Activated T-cell treated with anti-CD3 and anti-CD28 coated beads, Interleukin-2, amount 50 U/mL, for 72 hours (primary cell): Measurements from ENCODE around the gene ARMC9. TPM values are rescaled to one million over a fixed set of nuclear protein-coding genes. Genes with fewer than 3 reads are reported as not detected.

Experiments used
- ATAC-seq, 2 donors: fragments of 150-1000 bp; cut with Tn5 transposase; replicated peaks in 1 of 2; 2 replicates each; pipeline ENCODE4 v1.10.0; 2021; ENCODE audit warnings: moderate library complexity in 2 of 2, mild to moderate bottlenecking in 1 of 2
- DNase-seq, 2 donors: peaks; one replicate each; pipeline ENCODE4 v3.0.0; 2021 to 2022; ENCODE audit warnings: mixed read lengths in 1 of 2
- H3K27ac Mint-ChIP-seq: one replicate; pipeline ENCODE4 v1.8.0; 2022; ENCODE audit warnings: mild to moderate bottlenecking, moderate library complexity, mixed read lengths
- H3K27me3 Mint-ChIP-seq: one replicate; pipeline ENCODE4 v1.8.0; 2022; ENCODE audit warnings: low read depth, mixed read lengths
- H3K36me3 Mint-ChIP-seq, 2 donors: one replicate each; pipeline ENCODE4 v1.8.0; 2022; ENCODE audit warnings: mixed read lengths in 2 of 2, mild to moderate bottlenecking in 1 of 2; ENCODE audit not compliant: insufficient read depth in 2 of 2
- H3K4me1 Mint-ChIP-seq: one replicate; pipeline ENCODE4 v1.8.0; 2022; ENCODE audit warnings: low read depth, mixed read lengths
- H3K4me3 Mint-ChIP-seq, 2 donors: one replicate each; pipeline ENCODE4 v1.8.0; 2022; ENCODE audit warnings: mild to moderate bottlenecking in 2 of 2, mixed read lengths in 2 of 2, moderate library complexity in 2 of 2
- H3K9me3 Mint-ChIP-seq, 2 donors: one replicate each; pipeline ENCODE4 v1.8.0; 2022; ENCODE audit warnings: mixed read lengths in 2 of 2
- total RNA-seq, 2 donors: library from RNA; stranded (reverse); gene quantifications; one replicate each; pipeline ENCODE4 v1.2.3, GENCODE V29; 2022

Gene ARMC9
- total RNA-seq, 2 donors from 2014 or later, result 1.4 to 2.1 TPM

DNA sequence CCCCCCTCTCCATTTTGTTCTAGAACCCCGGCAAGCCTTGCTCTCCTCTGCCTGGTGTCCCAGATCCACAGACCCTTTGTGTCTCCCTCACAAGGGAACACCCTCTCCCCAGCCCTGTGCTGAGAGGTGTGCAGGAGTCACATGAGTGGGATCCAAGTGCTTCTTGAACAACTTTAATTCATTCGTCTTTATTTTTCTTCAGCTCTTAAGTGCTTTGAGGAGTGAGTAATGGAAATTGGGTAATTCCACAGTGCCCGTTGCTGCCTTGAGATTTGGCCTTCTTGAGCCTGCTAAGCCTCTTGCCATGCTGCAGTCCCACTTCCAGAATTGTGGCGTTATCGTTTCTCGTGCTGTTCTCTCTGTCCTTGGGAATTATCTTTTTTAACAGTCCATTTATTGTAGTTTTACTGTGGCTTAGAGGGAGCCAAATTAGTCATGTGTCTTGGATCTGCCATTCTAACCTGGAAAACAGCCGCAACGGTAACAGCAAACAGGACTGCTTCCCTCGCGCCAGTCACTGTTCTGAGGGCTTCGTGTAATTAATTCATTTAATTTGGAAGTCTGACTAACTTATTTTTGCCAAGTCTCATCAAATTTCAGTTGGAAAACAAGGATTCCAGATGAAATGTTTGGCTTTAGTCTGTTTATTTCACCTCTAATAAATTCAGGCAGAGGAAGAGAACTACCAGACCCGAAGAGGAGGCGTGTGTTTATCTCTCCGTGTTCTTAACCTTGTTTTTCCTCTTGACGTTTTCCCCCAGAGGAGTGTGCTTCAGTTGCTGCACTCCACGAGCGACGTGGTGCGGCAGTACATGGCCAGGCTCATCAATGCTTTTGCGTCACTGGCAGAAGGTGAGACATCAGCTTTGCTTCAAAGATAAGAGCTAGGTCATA lies 72.0 kb downstream of the ARMC9 start:
- H3K36me3 Mint-ChIP-seq, result no peaks in the 10 kb centered on the region
- H3K27ac Mint-ChIP-seq, result no peak overlapping the region
- no peak overlapping the region for H3K4me3 Mint-ChIP-seq
- no peaks in the 10 kb centered on the region for H3K9me3 Mint-ChIP-seq
- H3K4me1 Mint-ChIP-seq, result no peaks in the 10 kb centered on the region
- no peak for ATAC-seq
- no peak for DNase-seq
- H3K27me3 Mint-ChIP-seq, result no peaks in the 10 kb centered on the region

DNA sequence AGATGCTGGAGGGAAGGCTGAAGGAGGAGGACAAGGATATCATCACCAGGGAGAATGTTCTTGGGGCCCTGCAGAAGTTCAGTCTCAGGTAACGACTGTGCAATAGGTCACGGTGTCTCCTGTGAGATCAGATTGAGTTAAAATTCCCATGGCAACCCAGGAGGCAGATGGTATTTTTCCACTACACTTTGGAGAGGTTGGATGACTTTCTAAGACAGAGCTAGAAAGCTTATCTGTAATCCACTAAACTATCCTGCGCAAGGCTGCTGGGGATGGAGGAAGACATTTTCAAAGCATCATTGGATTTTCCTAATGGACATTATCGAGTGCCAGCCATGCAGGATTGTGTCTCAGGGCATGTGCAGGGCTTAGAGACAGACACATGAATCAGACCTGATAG lies 74.6 kb downstream of the ARMC9 start:
- H3K4me3 Mint-ChIP-seq, result no peak overlapping the region
- ATAC-seq, result no peak
- H3K27me3 Mint-ChIP-seq, result no peaks in the 10 kb centered on the region

DNA sequence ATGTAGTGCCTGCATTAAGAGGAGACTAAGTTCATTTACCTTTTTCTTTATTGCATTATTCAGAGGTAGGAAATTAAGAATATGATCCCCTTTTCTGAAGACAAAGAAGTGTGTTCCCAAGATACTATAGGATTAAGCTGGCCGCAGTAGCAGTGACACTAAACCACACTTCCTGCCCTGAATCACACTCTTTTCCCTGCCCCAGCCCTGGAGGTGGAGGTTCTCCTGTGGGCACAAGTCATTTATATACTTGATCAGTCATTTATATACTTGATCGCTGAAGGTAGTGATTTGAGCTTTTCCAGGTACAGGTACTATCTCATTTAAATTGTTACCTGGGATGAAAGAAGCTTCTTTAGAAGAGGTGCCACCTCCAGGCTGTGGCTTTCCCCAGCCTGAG lies 78.6 kb downstream of the ARMC9 start:
- peaks cover 22% of the 10 kb centered on the region for H3K4me1 Mint-ChIP-seq
- DNase-seq (peak; percentile 8 to 26), ATAC-seq (peak; percentile 69 to 76)
- no peaks in the 10 kb centered on the region for H3K9me3 Mint-ChIP-seq
- H3K4me3 Mint-ChIP-seq, result no peak overlapping the region
- no peak overlapping the region for H3K27ac Mint-ChIP-seq
- peaks cover 15% of the 10 kb centered on the region for H3K27me3 Mint-ChIP-seq
- no peaks in the 10 kb centered on the region for H3K36me3 Mint-ChIP-seq

More for the DNA sequence above, 74.6 kb downstream of the ARMC9 start:
- H3K4me1 Mint-ChIP-seq, result peaks cover 12% of the 10 kb centered on the region
- DNase-seq, result no peak
- H3K36me3 Mint-ChIP-seq, result no peaks in the 10 kb centered on the region
- H3K27ac Mint-ChIP-seq, result no peak overlapping the region
- no peaks in the 10 kb centered on the region for H3K9me3 Mint-ChIP-seq

DNA sequence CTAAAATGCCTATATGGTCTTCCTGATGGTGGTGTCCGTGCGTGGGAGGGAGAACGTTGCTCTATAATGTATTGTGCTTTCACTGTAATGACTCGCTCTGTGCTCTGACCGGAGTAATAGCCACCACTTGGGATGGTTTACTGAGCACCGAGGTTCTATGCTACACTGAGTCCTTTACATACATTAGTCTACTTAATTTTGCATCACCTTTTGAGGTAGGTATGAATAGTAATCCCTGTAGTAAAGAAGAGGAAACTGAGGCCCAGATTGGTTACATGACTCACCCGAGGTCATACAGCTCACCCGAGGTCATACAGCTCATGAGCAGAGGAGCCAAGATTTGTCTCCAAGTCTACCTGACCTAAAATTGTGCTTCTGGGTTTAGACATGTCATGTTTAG lies 79.5 kb downstream of the ARMC9 start:
- Mint-ChIP-seq H3K27me3 (peaks cover 15% of the 10 kb centered on the region), H3K4me3 (peak overlapping the region in 1 of 2 donors; percentile 10), H3K4me1 (peaks cover 22% of the 10 kb centered on the region), H3K36me3 (no peaks in the 10 kb centered on the region), H3K9me3 (no peaks in the 10 kb centered on the region), H3K27ac (no peak overlapping the region)
- DNase-seq (peak in 1 of 2 donors; percentile 16), ATAC-seq (peak; percentile 74 to 84)

DNA sequence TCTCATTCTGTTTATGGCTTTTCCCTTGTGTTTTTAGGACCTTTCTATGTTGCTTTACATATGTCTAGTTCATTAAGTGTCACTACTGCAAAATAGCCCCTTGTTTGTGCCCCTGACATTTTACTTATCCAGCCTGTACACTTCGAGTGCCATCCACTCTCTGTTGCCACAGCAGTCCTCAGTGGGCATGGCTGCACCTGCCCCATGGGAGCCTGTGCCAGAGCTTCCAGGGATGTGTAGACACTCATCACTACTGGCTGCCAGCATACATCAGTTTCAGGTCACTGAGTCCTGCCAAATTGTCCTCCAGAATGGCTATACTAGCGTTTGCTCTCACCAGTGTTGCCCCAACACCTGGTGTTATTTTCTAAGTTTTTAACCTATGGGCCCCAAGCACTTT lies 80.4 kb downstream of the ARMC9 start:
- Mint-ChIP-seq H3K36me3 (no peaks in the 10 kb centered on the region), H3K4me1 (peaks cover 22% of the 10 kb centered on the region), H3K4me3 (no peak overlapping the region), H3K27ac (no peak overlapping the region), H3K9me3 (no peaks in the 10 kb centered on the region), H3K27me3 (peaks cover 15% of the 10 kb centered on the region)
- no peak for ATAC-seq
- DNase-seq, result no peak

DNA sequence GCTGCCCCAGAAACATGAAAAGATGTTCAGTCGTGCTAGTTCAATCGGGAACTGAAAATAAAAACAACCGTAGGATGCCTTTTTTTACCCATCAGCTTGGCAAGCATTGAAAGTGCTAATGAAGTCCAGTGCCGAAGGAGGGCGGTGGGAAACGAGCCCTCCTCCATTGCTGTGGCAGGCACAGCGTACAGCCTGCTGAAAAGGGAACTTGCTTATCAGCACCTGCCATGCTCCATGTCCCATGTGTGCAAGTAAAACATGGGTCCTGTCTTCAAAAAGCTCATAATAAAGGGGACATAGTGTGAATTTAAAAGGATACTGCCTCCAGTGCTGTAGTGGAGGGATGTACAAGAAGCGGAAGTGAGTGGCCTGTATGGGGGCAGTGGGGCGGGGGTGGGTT lies 82.4 kb downstream of the ARMC9 start:
- Mint-ChIP-seq H3K4me1 (peaks cover 22% of the 10 kb centered on the region), H3K27ac (no peak overlapping the region), H3K4me3 (no peak overlapping the region), H3K27me3 (peaks cover 15% of the 10 kb centered on the region), H3K36me3 (no peaks in the 10 kb centered on the region), H3K9me3 (no peaks in the 10 kb centered on the region)
- no peak for ATAC-seq
- DNase-seq, result no peak

DNA sequence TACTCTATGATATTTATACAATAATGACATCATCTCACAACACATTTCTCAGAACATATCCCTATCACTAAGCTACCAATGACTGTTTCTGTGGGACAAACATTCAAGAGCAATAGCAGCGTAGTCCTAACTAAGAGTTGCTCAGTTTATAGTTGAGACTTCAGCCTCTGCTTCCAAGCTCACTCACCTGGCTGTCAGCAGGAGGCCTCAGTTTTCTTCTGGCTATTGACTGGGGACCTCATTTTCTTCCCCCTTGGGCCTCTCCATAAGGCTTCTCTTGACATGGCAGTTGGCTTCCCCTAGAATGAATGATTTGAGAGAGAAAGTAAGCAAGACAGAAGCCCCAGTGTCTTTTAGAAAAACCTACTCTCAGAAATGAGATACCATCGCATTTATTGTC lies 85.9 kb downstream of the ARMC9 start:
- Mint-ChIP-seq H3K9me3 (no peaks in the 10 kb centered on the region), H3K27ac (no peak overlapping the region), H3K4me1 (no peaks in the 10 kb centered on the region), H3K4me3 (no peak overlapping the region), H3K27me3 (peaks cover 15% of the 10 kb centered on the region), H3K36me3 (no peaks in the 10 kb centered on the region)
- ATAC-seq (no peak), DNase-seq (no peak)

DNA sequence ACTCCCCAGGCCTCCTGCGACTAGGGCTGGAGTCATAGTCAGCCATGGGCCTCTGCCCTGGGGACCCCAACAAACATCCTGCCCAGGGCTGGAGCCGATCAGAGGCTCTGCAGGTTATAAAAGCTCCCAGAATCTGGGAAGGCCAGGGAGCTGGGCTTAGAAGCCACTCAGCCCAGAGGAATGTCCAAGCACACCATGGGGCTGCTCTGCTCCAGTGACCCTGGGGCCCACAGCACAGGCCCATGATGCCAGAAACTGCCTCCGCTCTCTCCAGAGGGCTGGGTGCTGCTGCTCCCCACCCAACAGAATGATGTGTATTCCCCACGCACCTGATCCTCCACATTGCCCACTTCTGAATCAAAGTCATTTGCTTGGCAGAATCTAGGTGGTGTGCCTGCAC lies 88.5 kb downstream of the ARMC9 start:
- Mint-ChIP-seq H3K27ac (no peak overlapping the region), H3K4me3 (no peak overlapping the region), H3K9me3 (no peaks in the 10 kb centered on the region), H3K4me1 (no peaks in the 10 kb centered on the region), H3K36me3 (no peaks in the 10 kb centered on the region), H3K27me3 (no peaks in the 10 kb centered on the region)
- ATAC-seq (no peak), DNase-seq (no peak)

DNA sequence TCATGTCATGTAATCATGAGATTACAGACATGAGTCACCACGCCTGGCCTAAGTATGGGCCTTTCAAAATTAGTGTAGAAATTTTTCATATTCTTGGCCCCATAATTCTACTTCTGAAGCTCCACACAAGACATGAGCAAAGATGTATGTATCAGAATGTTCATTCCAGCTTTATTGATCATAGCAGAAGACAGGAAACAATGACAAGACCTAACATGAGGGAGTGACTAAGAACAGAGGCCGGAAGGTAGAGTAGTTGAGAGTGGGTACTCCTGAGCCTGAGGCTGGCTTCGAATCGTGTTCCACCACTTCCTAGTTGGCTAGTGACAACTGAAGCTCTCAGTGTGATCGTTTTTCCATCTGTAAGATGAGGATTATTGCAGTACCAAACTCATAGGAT lies 89.3 kb downstream of the ARMC9 start:
- H3K9me3 Mint-ChIP-seq, result no peaks in the 10 kb centered on the region
- H3K36me3 Mint-ChIP-seq, result no peaks in the 10 kb centered on the region
- H3K27me3 Mint-ChIP-seq, result no peaks in the 10 kb centered on the region
- ATAC-seq (no peak), DNase-seq (no peak)
- H3K27ac Mint-ChIP-seq, result no peak overlapping the region
- no peak overlapping the region for H3K4me3 Mint-ChIP-seq
- H3K4me1 Mint-ChIP-seq, result no peaks in the 10 kb centered on the region

DNA sequence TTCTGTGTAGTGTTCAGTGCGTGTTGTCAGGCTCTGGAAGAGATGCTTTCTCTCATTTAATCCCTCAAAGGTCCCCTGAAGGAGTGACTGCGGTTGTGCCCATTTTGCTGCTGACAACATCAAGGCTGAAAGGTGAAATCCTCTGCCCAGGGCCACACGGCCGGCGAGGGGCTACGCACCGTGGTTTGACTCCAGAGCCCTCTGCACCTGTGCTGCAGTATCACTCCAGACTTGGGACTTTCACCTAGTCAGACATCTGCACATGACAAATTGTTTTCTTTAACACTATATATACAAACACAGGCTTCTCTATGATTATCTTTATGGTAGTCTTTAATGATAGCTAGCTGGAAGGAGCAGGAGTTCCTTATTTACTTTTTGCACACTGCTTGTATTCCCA lies 90.2 kb downstream of the ARMC9 start:
- no peak for ATAC-seq
- H3K4me1 Mint-ChIP-seq, result no peaks in the 10 kb centered on the region
- no peaks in the 10 kb centered on the region for H3K9me3 Mint-ChIP-seq
- H3K36me3 Mint-ChIP-seq, result no peaks in the 10 kb centered on the region
- H3K4me3 Mint-ChIP-seq, result no peak overlapping the region
- no peak overlapping the region for H3K27ac Mint-ChIP-seq
- no peaks in the 10 kb centered on the region for H3K27me3 Mint-ChIP-seq
- no peak for DNase-seq

DNA sequence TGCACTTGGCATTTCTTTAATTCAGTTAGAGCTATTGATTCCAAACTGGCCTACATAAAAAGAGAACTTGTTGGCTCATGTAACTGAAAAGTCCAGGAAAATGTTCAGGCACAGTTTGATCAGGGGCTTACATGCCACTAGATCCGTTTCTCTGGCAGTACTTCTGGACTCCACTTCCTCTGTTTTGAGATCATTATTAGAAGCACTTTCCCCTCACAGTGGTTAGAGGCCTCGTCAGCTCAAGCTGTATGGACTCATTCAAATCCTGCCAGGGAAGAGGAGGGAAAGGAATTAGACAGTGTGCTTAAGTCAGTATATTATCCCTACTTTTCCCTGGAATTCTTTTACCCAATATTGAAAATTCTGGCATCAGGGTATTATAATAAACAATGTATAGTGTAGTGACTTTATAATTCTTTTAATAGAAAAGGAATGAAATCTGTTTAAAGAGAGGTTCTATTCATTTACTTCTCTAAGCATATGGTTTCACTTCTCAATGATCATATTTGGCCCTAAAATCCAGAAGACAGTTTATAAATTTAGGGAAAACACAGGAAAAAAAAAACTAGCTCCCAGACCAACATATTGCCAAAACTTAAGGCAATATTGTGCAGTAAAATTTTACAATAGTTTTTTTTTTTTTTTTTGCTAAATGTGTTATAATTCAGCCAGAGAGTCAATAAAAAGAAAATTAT lies 92.0 kb downstream of the ARMC9 start:
- Mint-ChIP-seq H3K4me3 (no peak overlapping the region), H3K4me1 (no peaks in the 10 kb centered on the region), H3K36me3 (no peaks in the 10 kb centered on the region), H3K27ac (no peak overlapping the region), H3K27me3 (no peaks in the 10 kb centered on the region), H3K9me3 (no peaks in the 10 kb centered on the region)
- ATAC-seq, result no peak
- no peak for DNase-seq

DNA sequence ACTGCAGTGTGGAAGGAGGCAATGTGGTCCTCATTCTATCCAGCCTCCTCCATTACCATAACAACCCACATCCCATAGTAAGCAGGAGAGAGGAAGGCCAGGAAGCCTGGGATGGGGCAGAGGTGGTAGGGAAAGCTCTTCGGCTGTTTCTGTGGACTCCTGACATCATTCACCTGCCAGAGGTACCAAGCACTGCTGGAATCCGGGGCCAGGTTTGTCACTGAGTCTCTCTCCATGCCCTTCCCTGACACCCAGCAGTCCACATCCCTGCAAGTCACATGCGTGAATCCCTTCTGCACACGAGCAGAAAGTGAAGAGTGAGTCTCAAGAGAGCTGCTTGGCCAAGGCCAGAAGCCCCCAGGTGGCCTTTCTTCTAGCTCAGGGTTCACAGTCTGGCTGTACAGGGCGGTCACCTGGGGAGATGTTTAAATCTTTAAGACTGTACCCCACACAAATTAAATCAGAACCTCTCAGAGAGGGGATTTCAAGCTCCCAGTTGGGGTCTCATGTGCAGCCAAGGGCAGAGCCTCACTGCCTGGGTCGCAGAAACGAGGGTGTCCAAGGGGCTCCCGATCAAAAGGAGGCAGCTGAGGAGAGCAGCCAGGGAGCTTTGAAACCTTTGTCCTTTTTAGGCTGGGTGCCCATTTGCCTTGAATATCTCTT lies 94.2 kb downstream of the ARMC9 start:
- Mint-ChIP-seq H3K36me3 (no peaks in the 10 kb centered on the region), H3K9me3 (no peaks in the 10 kb centered on the region), H3K4me1 (no peaks in the 10 kb centered on the region), H3K4me3 (no peak overlapping the region), H3K27ac (no peak overlapping the region), H3K27me3 (no peaks in the 10 kb centered on the region)
- ATAC-seq (no peak), DNase-seq (no peak)

DNA sequence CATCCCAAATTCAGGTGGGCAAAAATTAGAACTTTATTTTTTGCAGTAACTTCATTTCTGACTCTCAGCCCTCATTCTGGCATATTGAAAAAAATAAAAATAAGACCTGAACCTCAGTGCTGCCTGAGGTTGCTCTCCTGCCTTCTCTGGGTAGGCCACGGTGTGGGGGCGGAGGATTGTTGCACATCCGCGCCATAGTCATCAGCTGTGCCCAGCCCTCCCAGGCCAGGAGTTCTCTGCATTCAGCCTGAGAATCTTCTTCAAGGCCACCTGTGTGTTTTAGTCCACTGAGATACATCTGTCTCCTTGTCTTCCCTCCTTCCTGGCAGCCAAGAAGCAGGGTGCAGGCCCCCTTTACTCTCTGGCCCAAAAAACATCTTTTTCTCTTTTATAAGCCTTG lies 94.7 kb downstream of the ARMC9 start:
- no peaks in the 10 kb centered on the region for H3K9me3 Mint-ChIP-seq
- no peaks in the 10 kb centered on the region for H3K36me3 Mint-ChIP-seq
- H3K4me1 Mint-ChIP-seq, result no peaks in the 10 kb centered on the region
- H3K4me3 Mint-ChIP-seq, result no peak overlapping the region
- no peaks in the 10 kb centered on the region for H3K27me3 Mint-ChIP-seq
- DNase-seq (no peak), ATAC-seq (no peak)
- H3K27ac Mint-ChIP-seq, result no peak overlapping the region
